ENCODE measurements around the gene ZNF608. TPM values are rescaled to one million over a fixed set of nuclear protein-coding genes. Genes with fewer than 3 reads are reported as not detected.

The ZNF608 gene
- total RNA-seq, 2 donors from 2014 or later = 138 to 140 TPM

DNA sequence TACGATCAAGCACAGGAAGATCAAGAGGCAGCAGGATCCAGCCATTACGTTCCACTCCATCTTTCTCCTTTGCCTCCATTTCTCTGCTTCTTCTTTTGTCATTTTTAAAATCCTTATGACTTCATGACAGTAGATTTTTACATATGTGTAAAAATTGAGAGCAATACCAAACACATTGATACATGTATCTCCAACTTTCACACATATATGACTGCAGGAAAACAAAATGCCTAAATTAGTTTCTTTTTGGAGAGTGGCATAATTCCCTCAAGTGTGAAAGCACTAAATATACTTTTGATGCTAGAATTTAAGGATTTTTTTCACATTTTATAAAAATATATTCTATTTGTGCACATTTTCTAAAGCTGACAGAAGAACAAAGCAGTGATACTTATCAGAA, 8.6 kb upstream of the ZNF608 start:
- Mint-ChIP-seq H3K4me1 (peaks cover 39% of the 10 kb centered on the region), H3K27ac (no peak overlapping the region), H3K27me3 (ENCODE audit: insufficient read depth) (no peaks in the 10 kb centered on the region), H3K36me3 (ENCODE audit: low read depth) (no peaks in the 10 kb centered on the region), H3K4me3 (no peak overlapping the region), H3K9me3 (peaks cover 1% of the 10 kb centered on the region)
- TF ChIP-seq, protein P1, sequence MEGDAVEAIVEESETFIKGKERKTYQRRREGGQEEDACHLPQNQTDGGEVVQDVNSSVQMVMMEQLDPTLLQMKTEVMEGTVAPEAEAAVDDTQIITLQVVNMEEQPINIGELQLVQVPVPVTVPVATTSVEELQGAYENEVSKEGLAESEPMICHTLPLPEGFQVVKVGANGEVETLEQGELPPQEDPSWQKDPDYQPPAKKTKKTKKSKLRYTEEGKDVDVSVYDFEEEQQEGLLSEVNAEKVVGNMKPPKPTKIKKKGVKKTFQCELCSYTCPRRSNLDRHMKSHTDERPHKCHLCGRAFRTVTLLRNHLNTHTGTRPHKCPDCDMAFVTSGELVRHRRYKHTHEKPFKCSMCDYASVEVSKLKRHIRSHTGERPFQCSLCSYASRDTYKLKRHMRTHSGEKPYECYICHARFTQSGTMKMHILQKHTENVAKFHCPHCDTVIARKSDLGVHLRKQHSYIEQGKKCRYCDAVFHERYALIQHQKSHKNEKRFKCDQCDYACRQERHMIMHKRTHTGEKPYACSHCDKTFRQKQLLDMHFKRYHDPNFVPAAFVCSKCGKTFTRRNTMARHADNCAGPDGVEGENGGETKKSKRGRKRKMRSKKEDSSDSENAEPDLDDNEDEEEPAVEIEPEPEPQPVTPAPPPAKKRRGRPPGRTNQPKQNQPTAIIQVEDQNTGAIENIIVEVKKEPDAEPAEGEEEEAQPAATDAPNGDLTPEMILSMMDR (conservative IDR thresholded peaks at IDR 0.05) = no peak
- Histone ChIP-seq H3K9me3 (ENCODE audit: control insufficient read depth, low read length) (no peaks in the 10 kb centered on the region), H3K36me3 (ENCODE audit: control insufficient read depth, insufficient read depth, low read length) (no peaks in the 10 kb centered on the region), H3K9ac (ENCODE audit: extremely low read depth, low read length, poor library complexity, severe bottlenecking) (no peak overlapping the region), H3K27ac (ENCODE audit: low read depth, low read length) (no peak overlapping the region), H3K4me1 (ENCODE audit: control insufficient read depth, insufficient read depth, low read length) (no peaks in the 10 kb centered on the region), H3K4me3 (ENCODE audit: low read length) (no peak overlapping the region), H3K27me3 (ENCODE audit: control insufficient read depth, insufficient read depth, low read length, poor library complexity, severe bottlenecking) (no peaks in the 10 kb centered on the region)
- 80 to 100% methylated on average over 1 to 2 of the region's 2 CpGs for WGBS, 2 experiments (ENCODE audit: insufficient coverage in 1 of 2, insufficient read length in 1 of 2)
- no peak for DNase-seq

DNA sequence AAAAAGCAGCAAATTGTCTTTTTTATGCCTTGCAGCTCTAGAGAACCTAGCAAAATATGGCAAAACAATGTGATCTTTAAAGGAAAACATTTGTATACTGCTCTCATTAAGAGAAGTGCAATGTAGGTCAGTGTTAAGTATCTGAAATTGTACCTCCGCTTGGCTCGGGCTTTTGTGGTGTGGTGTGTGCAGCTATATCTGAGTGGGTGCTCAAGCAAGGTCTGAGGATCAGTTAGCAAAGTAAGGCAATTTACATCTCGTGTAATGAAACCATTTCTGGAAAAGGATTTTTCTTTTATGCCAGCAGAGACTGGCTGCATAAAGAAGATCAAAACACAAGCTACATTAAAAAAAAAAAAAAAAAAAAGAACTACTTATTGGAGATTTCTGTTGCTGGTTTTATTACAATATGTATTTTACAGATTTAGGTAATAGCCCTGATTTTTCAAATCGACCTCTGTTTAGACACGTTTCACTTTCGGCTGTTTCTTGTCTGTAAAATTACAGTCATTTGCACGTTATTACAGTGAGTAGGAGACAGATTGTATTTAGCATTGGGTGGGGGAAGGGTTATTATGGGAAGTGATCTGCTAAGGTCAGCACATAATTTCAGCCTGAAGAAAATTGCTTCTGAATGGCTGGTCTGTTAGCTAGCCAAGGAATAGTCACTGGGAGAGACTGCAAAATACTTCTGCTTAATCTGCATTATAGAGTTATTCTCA, 7.9 kb upstream of the ZNF608 start:
- H3K27ac ChIP-seq (ENCODE audit: low read depth, low read length) = no peak overlapping the region
- H3K4me3 Mint-ChIP-seq = no peak overlapping the region

DNA sequence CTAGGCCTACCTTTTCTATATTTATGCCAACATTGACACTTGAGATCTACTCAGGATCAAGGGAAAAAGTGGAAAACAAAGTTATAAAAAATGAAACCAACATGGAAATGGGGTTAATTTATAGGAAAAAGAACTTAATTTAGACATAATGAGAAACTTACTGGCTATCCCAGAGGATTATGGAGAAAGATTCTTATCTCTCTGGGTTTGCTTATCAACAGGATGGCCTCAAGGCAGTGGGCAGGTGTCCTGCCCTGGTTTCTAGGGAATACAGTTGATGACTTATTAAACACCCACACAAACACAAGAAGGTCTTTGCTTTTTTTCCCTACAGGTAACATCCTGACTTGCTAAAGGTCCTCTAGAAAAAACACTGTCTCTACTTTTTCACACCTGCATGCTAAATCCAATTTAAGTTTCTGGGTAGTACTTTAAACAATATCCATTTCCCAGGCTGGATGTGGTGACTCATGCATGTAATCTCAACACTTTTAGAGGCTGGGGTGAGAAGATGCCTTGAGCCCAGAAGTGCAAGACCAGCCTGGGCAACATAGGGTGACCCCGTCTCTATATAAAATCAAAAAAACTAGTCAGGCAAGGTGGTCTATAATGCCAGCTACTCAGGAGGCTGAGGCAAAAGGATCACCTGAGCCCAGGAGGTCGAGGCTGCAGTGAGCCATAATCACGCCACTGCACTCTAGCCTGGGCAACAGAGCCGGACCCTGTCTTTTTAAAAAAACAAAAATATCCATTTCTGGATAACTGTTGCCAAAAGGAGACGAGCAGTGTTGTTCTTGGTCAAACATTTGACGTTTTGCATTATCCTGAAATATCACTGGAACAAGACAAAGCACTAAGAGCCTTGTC, 6.6 kb upstream of the ZNF608 start:
- no peak overlapping the region for H3K4me3 Mint-ChIP-seq
- no peak overlapping the region for H3K9ac ChIP-seq (ENCODE audit: extremely low read depth, low read length, poor library complexity, severe bottlenecking)
- no peaks in the 10 kb centered on the region for H3K4me1 ChIP-seq (ENCODE audit: control insufficient read depth, insufficient read depth, low read length)
- no peak for DNase-seq
- H3K36me3 ChIP-seq (ENCODE audit: control insufficient read depth, insufficient read depth, low read length) = no peaks in the 10 kb centered on the region
- no peaks in the 10 kb centered on the region for H3K9me3 ChIP-seq (ENCODE audit: control insufficient read depth, low read length)
- no peaks in the 10 kb centered on the region for H3K36me3 Mint-ChIP-seq (ENCODE audit: low read depth)
- H3K4me1 Mint-ChIP-seq = peaks cover 42% of the 10 kb centered on the region
- H3K27ac ChIP-seq (ENCODE audit: low read depth, low read length) = no peak overlapping the region
- peak overlapping the region; percentile 72 for H3K27ac Mint-ChIP-seq
- H3K9me3 Mint-ChIP-seq = peaks cover 1% of the 10 kb centered on the region
- TF ChIP-seq, protein P1 (conservative IDR thresholded peaks at IDR 0.05) = no peak
- no peaks in the 10 kb centered on the region for H3K27me3 Mint-ChIP-seq (ENCODE audit: insufficient read depth)
- no peak overlapping the region for H3K4me3 ChIP-seq (ENCODE audit: low read length)
- WGBS, 2 experiments (ENCODE audit: insufficient coverage in 1 of 2, insufficient read length in 1 of 2) = 92 to 94% methylated on average over 6 of the region's 6 CpGs
- no peaks in the 10 kb centered on the region for H3K27me3 ChIP-seq (ENCODE audit: control insufficient read depth, insufficient read depth, low read length, poor library complexity, severe bottlenecking)

More for the DNA sequence above, 7.9 kb upstream of the ZNF608 start:
- H3K9me3 ChIP-seq (ENCODE audit: control insufficient read depth, low read length) = no peaks in the 10 kb centered on the region
- no peaks in the 10 kb centered on the region for H3K27me3 ChIP-seq (ENCODE audit: control insufficient read depth, insufficient read depth, low read length, poor library complexity, severe bottlenecking)
- H3K36me3 ChIP-seq (ENCODE audit: control insufficient read depth, insufficient read depth, low read length) = no peaks in the 10 kb centered on the region
- H3K4me1 Mint-ChIP-seq = peaks cover 42% of the 10 kb centered on the region
- DNase-seq = no peak
- TF ChIP-seq, protein P1 (conservative IDR thresholded peaks at IDR 0.05) = no peak
- no peaks in the 10 kb centered on the region for H3K4me1 ChIP-seq (ENCODE audit: control insufficient read depth, insufficient read depth, low read length)
- 64 to 81% methylated on average over 4 to 7 of the region's 7 CpGs for WGBS, 2 experiments (ENCODE audit: insufficient coverage in 1 of 2, insufficient read length in 1 of 2)
- H3K27me3 Mint-ChIP-seq (ENCODE audit: insufficient read depth) = no peaks in the 10 kb centered on the region
- no peak overlapping the region for H3K4me3 ChIP-seq (ENCODE audit: low read length)
- no peaks in the 10 kb centered on the region for H3K36me3 Mint-ChIP-seq (ENCODE audit: low read depth)
- no peak overlapping the region for H3K27ac Mint-ChIP-seq
- no peak overlapping the region for H3K9ac ChIP-seq (ENCODE audit: extremely low read depth, low read length, poor library complexity, severe bottlenecking)
- peaks cover 1% of the 10 kb centered on the region for H3K9me3 Mint-ChIP-seq
